Activated CD8-positive, alpha-beta memory T cell treated with anti-CD3 and anti-CD28 coated beads, Interleukin-2, amount 50 U/mL, for 4 hours (primary cell): ENCODE results near the gene VPS26B.
"Not testable (repeated sequence)": the region's sequence is repeated elsewhere in the genome, so short reads cannot be mapped to it uniquely, and the experiment has no call there.

ENCODE experiments used
- DNase-seq: peaks from one replicate; pipeline ENCODE4 v3.0.0-alpha.2; 2020

Gene VPS26B

DNA sequence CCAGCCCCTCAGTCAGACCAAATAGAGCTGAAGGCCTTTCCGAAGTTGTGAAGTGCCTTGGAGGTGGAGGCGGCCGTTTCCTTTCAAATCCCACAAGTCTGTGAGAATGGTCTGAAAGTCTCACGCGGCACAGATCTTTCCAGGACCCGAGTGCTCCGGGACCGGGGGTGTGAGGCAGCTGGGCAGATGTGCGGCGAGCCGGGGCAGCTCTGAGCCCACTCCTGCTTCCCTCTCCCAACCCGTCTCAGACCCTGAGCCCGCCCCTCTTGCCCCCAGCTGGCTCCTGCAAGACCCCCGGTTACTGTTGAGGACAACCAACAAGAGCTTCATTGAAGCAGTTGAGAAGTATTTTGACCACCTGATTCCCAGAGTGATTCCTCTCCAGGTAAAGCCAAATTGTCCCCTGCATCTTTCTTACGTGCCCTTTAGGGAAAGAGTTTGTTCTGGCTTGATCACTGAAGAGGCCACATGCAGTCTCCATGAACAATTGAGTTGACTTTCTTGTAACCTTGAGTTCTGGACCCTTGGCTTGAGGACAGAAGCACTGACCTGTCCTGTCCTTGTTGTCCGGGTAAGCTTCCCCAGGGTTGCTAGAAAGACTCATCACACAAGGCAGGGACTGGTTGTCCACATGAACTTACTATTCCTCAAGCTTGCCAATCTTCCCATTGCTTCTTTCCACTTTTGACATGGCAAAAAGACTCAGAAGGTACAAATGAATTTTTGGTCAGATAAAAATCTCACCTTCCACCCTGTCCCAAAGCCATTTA is 59.2 kb downstream of the VPS26B start:
- no peak for DNase-seq

- DNase-seq, result not testable (repeated sequence)
Observed at GRCh38 chr11:134284349-134284748, 59.9 kb downstream of the VPS26B start.

DNA sequence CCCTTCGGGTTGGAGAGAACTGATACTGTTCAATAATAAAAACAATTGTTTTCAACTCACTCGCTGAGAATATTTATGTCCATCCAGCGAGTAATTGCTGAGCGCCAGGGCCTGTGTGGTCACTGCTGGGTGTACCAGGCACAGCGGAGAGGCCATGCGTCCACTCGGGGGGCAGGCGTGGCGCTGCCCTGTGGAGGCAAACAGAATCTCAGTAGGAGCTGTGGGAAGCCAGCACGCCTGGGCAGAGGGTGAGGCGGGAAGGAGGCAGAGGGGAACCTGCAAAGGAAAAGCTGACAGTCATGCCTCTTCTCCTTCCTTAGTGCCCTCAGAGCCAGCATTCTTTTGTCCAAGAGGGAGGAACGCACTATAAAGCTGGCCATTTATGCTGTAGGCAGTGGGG is 63.1 kb downstream of the VPS26B start:
- DNase-seq, result no peak

DNA sequence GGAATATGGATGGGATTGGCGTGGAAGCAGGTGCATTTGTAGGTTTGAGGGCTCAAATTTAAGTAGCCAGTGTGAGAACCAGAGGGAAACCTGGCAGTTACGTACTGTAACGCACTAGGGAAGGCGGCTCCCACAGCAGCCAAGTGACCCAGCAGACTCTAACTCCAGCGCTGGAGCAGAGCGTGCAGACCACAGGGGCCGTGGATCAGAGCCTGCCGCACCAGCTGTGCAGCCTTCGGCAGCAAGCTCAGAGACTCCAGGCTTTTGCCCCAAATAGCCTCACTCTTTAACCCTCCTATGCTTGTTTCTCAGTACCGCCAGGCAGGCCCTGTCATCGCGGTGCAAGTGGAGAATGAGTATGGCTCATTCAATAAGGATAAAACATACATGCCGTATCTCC is 64.0 kb downstream of the VPS26B start:
- no peak for DNase-seq

DNA sequence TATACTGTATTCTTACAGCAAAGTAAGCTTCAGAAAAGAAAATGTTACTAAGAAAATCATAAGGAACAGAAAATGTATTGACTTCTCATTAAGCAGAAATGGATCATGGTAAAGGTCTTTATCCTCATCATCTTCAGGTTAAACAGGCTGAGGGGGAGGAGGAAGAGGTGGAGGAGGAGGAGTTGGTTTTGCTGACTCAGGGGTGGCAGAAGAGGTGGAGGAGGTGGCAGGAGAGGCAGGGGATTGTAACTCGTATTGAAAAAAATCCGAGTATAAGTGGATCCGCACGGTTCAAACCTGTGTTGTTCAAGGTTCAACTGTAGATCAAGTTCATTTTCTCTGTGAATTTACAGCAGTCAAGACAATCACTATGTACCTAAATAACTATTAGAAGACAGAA is 64.7 kb downstream of the VPS26B start:
- no peak for DNase-seq

GRCh38 chr11:134289789-134290188 is 65.3 kb downstream of the VPS26B start:
- DNase-seq, result no peak

DNA sequence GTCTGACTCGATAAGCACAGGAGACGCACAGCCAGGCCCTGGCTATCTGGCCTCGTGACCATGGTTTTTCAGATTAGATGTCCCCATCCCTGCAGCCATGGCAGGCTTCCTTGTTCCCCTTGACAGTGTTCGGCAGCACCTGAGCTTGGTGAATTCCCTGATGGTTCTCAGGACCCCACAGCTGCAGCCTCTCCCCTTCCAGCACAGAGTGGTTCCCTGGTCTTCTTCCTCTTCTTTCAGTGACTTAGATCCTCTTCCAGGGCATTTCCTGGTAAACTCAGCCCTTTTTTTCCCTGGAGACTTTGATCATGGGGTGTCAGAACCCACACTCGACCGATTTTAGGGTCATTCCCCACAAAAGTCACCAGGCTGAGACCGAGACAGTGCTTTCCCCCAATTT is 66.2 kb downstream of the VPS26B start:
- DNase-seq, result no peak

DNA sequence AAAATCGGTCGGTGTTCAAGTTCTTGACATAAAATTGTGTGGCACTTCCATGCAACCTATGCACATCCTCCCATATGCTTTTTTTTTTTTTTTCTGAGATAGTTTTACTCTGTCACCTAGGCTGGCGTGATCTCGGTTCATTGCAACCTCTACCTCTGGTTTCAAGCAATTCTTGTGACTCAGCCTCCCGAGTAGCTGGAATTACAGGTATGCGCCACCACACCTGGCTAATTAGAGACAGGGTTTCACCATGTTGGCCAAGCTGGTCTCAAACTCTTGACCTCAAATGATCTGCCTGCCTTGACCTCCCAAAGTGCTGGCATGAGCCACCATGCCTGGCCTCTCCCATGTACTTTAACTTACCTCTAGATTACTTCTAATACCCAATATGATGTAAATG is 66.7 kb downstream of the VPS26B start:
- DNase-seq, result no peak

GRCh38 chr11:134292661-134293060 is 68.2 kb downstream of the VPS26B start:
- no peak for DNase-seq

- no peak for DNase-seq
Observed at GRCh38 chr11:134293119-134294113, 68.9 kb downstream of the VPS26B start.

- no peak for DNase-seq
Observed at GRCh38 chr11:134294664-134295063, 70.2 kb downstream of the VPS26B start.
